ENCODE data around the gene ARMH1.

- no peak for TF ChIP-seq CTCF (conservative IDR thresholded peaks at IDR 0.05; ENCODE audit: low read depth, low read length)
- no peak for TF ChIP-seq EZH2 (IDR thresholded peaks at IDR 0.05; ENCODE audit: low read length, unreplicated experiment)
Observed at GRCh38 chr1:44660176-44660575, 14.3 kb upstream of the ARMH1 start.

All from PC-3 (cell line).